GM12878 (cell line): ENCODE data around the gene PPP6R2. TPM values are rescaled to one million over a fixed set of nuclear protein-coding genes. Genes with fewer than 3 reads are reported as not detected.

Experiments
- ATAC-seq: fragments of 200-7000 bp; cut with Tn5 transposase; 3 replicates; pipeline ENCODE4 v1.9.1; 2020; ENCODE audit warnings: mild to moderate bottlenecking, moderate library complexity
- BruUV-seq: library from RNA; stranded (reverse); fragments of 400-500 nt; replicated peaks from 2 replicates; lab custom pipeline; 2021; lab: Mats Ljungman, UMichigan
- CTCF ChIA-PET: fragments of 300-600 bp; sonication (Branson Sonifier 250); formaldehyde crosslinking; extraction: SDS; loops from one replicate; lab custom pipeline; 2021; ENCODE audit warnings: inconsistent platforms; lab: Yijun Ruan, JAX
- POLR2A ChIA-PET: fragments of 350-600 bp; formaldehyde crosslinking; extraction: SDS; loops from one replicate; lab custom pipeline; 2021; ENCODE audit warnings: inconsistent platforms; lab: Charles Lee
- RAD21 ChIA-PET: fragments of 300-600 bp; sonication (Branson Sonifier 250); formaldehyde crosslinking; loops from one replicate; lab custom pipeline; 2023; ENCODE audit warnings: antibody characterized with exemption; ENCODE audit not compliant: unreplicated experiment; lab: Charles Lee
- SMC1A ChIA-PET: fragments of 300-600 bp; sonication (Branson Sonifier 250); formaldehyde crosslinking; loops from one replicate; lab custom pipeline; 2023; ENCODE audit not compliant: unreplicated experiment, uncharacterized antibody; lab: Charles Lee
- DNase-seq: peaks from one replicate; pipeline ENCODE4 v3.0.0-alpha.2; 2011; ENCODE audit warnings: low read depth, low spot score
- FAIRE-seq: peaks from 3 replicates; lab custom pipeline; 2011; peaks lifted over from hg19 to GRCh38; lab: Jason Lieb, UNC
- H2AFZ ChIP-seq: 2 replicates; pipeline ENCODE4 v1.6.0; 2011; ENCODE audit warnings: low read depth, low read length, control low read depth; ENCODE audit not compliant: control insufficient read depth
- H3K27ac ChIP-seq: 2 replicates; pipeline ENCODE4 v1.5.1; 2011; ENCODE audit warnings: control low read depth; ENCODE audit not compliant: control insufficient read depth, insufficient read depth
- H3K27me3 ChIP-seq, 2 experiments: replicated peaks in 1 of 2; 2 replicates each; pipeline versions ENCODE4 v1.6.0 to v1.6.1; 2011; ENCODE audit warnings: low read length in 1 of 2; ENCODE audit not compliant: control insufficient read depth in 2 of 2, insufficient read depth in 2 of 2
- H3K36me3 ChIP-seq, 2 experiments: 2 replicates each; pipeline ENCODE4 v1.5.1; 2011; ENCODE audit warnings: low read length in 1 of 2; ENCODE audit not compliant: control insufficient read depth in 2 of 2, insufficient read depth in 2 of 2
- H3K4me1 ChIP-seq: 2 replicates; pipeline ENCODE4 v1.6.1; 2011; ENCODE audit warnings: mild to moderate bottlenecking, low read length, moderate library complexity, mixed read lengths; ENCODE audit not compliant: control insufficient read depth, insufficient read depth
- H3K4me2 ChIP-seq: 2 replicates; pipeline ENCODE4 v1.6.0; 2011; ENCODE audit warnings: control low read depth; ENCODE audit not compliant: control insufficient read depth, insufficient read depth
- H3K4me3 ChIP-seq: fragments of 200-600 bp; sonication (generic); 2 replicates; pipeline ENCODE4 v1.5.1; 2016
- H3K79me2 ChIP-seq: 2 replicates; pipeline ENCODE4 v1.6.0; 2011; ENCODE audit warnings: low read length; ENCODE audit not compliant: control insufficient read depth, insufficient read depth
- H3K9ac ChIP-seq: 2 replicates; pipeline ENCODE4 v1.8.0; 2011; ENCODE audit warnings: low read length, control low read depth, mixed read lengths; ENCODE audit not compliant: control insufficient read depth, insufficient read depth
- H3K9me3 ChIP-seq: replicated peaks from 3 replicates; pipeline ENCODE4 v1.5.1; 2011; ENCODE audit warnings: mild to moderate bottlenecking, low read length; ENCODE audit not compliant: control insufficient read depth, insufficient read depth
- H4K20me1 ChIP-seq: 2 replicates; pipeline ENCODE4 v1.6.0; 2011; ENCODE audit not compliant: control insufficient read depth, insufficient read depth
- BCL3 ChIP-seq: IDR thresholded peaks from 2 replicates; pipeline ENCODE4 v1.6.1; 2011; ENCODE audit warnings: borderline replicate concordance, low read depth, mild to moderate bottlenecking, moderate library complexity, low read length; ENCODE audit not compliant: insufficient read depth, poor library complexity, severe bottlenecking
- CBX5 ChIP-seq: sonication (generic); IDR thresholded peaks from 2 replicates; pipeline ENCODE4 v1.6.1; 2016; ENCODE audit warnings: low read depth, moderate library complexity, mild to moderate bottlenecking, inconsistent platforms
- E2F8 ChIP-seq: fragments of 450-650 bp; IDR thresholded peaks from 2 replicates; pipeline ENCODE4 v1.6.1; 2018; ENCODE audit warnings: mild to moderate bottlenecking, low read depth, moderate library complexity; ENCODE audit not compliant: partially characterized antibody
- EGR1 ChIP-seq, 2 experiments: IDR thresholded peaks; 1 replicate in 1 of 2; 2 replicates in 1 of 2; pipeline ENCODE4 v1.6.1; 2011 to 2012; ENCODE audit warnings: low read depth in 2 of 2, low read length in 2 of 2, borderline replicate concordance in 1 of 2, mild to moderate bottlenecking in 1 of 2, moderate library complexity in 1 of 2
- IRF4 ChIP-seq: IDR thresholded peaks from 2 replicates; pipeline ENCODE4 v1.6.1; 2011; ENCODE audit warnings: low read depth, low read length
- KAT2A ChIP-seq: conservative IDR thresholded peaks from 2 replicates; pipeline ENCODE4 v1.6.1; 2011; ENCODE audit warnings: low read depth, low read length; ENCODE audit not compliant: control insufficient read depth
- LARP7 ChIP-seq: fragments of 450-650 bp; IDR thresholded peaks from 2 replicates; pipeline ENCODE4 v1.6.1; 2017; ENCODE audit warnings: mild to moderate bottlenecking
- MEF2A ChIP-seq: IDR thresholded peaks from 2 replicates; pipeline ENCODE4 v1.6.1; 2011; ENCODE audit warnings: low read depth, mild to moderate bottlenecking, low read length, moderate library complexity; ENCODE audit not compliant: insufficient read depth
- RAD21 ChIP-seq: IDR thresholded peaks from 2 replicates; pipeline ENCODE4 v1.6.1; 2011; ENCODE audit warnings: mild to moderate bottlenecking, low read depth, low read length, moderate library complexity; ENCODE audit not compliant: insufficient read depth
- SIN3A ChIP-seq: IDR thresholded peaks from 2 replicates; pipeline ENCODE4 v1.6.1; 2012; ENCODE audit warnings: low read depth, low read length, improper control_type of control experiment
- ZNF24 ChIP-seq: fragments of 450-650 bp; IDR thresholded peaks from 2 replicates; pipeline ENCODE4 v1.6.1; 2017; ENCODE audit warnings: antibody characterized with exemption, mild to moderate bottlenecking
- ZZZ3 ChIP-seq: IDR thresholded peaks from 2 replicates; pipeline ENCODE4 v1.6.1; 2011; ENCODE audit warnings: low read depth; ENCODE audit not compliant: control insufficient read depth, insufficient read length
- WGBS: methylation state at CpG from one replicate; pipeline ENCODE4 v1.1.6; 2016; ENCODE audit warnings: low lambda C conversion rate; ENCODE audit not compliant: insufficient replicate concordance, insufficient coverage; ENCODE audit errors: missing lambda C conversion rate; 5-methylcytosine and 5-hydroxymethylcytosine counted together
- in situ Hi-C: fragments of 300-500 bp; cut with MboI; formaldehyde crosslinking; loops from 9 replicates; pipeline ENCODE4 v1.14.3; 2018; ENCODE audit warnings: mixed read lengths
- intact Hi-C: fragments of 100-400 bp; cut with micrococcal nuclease; formaldehyde crosslinking; loops from one replicate; pipeline ENCODE4 v1.14.2; 2022; ENCODE audit not compliant: unreplicated experiment
- polyA plus RNA-seq, 11 experiments: library from polyadenylated mRNA; depleted of rRNA in 4 of 11; unstranded in 6 of 11; stranded (reverse) in 5 of 11; fragments of >200 nt; fragmentation: Nextera tagmentation in 4 of 11; fragmentation: Illumina TruSeq in 1 of 11; extraction: Ambion mirVana in 4 of 11; extraction: Trizol in 1 of 11; gene quantifications; 1 replicate in 1 of 11; 2 replicates in 10 of 11; pipeline versions ENCODE4 v1.2.1 to v1.2.3, GENCODE V29; 2011 to 2016; ENCODE audit warnings: inconsistent platforms in 2 of 11, missing spikeins in 2 of 11, low read depth in 1 of 11
- total RNA-seq, 4 experiments: library from RNA; depleted of rRNA in 3 of 4; stranded (reverse); fragments of >200 nt in 3 of 4; fragmentation: Illumina TruSeq in 1 of 4; extraction: Trizol in 1 of 4; gene quantifications; 2 replicates each; pipeline versions ENCODE4 v1.2.1 to v1.2.3, GENCODE V29; 2013 to 2021
- TF ChIP-seq, protein P1 (sequence below): IDR thresholded peaks from 2 replicates; pipeline ENCODE4 v1.6.1; 2011; ENCODE audit warnings: low read depth, mild to moderate bottlenecking, low read length, moderate library complexity, borderline replicate concordance; ENCODE audit errors: extremely low read depth
- TF ChIP-seq, protein P2 (sequence below): IDR thresholded peaks from 2 replicates; pipeline ENCODE4 v1.6.1; 2012; ENCODE audit warnings: improper control_type of control experiment, low read depth, low read length; ENCODE audit not compliant: insufficient replicate concordance

Gene PPP6R2
- total and polyA plus RNA-seq, 10 of the 15 experiments (the other 5 are each of a cell fraction or from before 2014, with no cell fraction given): 0.29 to 52.6 (median 25.4) TPM

DNA sequence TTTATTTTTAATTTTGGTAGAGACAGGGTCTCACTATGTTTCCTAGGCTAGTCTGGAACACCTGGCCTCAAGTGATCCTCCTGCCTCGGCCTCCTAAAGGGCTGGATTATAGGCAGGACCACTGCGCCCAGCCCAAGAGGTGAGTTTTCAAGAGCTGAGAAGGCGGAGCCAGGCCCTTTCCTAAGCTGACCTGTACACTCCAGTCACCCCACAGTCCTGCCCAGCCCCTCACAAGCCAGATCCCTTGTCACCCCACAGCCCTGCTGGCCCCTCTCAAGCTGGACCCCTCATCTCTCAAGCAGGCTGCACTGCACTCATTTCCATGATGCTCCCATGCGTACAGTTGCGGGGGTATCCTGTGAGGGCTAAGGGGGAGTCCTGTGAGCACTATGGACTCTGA lies 19.2 kb upstream of the PPP6R2 start:
- RAD21 ChIA-PET: interaction anchor here (1.0 kb wide), 1 partner anchor 52 kb away, joined by 3 read pairs; no protein-coding TSS in a partner anchor
- FAIRE-seq: no peak
- TF ChIP-seq MEF2A (no peak), EGR1 (IDR thresholded peaks at IDR 0.05; ENCODE audit: borderline replicate concordance in 1 of 2, low read depth in 2 of 2, low read length in 2 of 2) (no peak), LARP7 (no peak), RAD21 (no peak), ZZZ3 (no peak), IRF4 (no peak), SIN3A (no peak), CBX5 (no peak), E2F8 (no peak), KAT2A (no peak), ZNF24 (no peak), BCL3 (no peak)
- TF ChIP-seq, protein P1, sequence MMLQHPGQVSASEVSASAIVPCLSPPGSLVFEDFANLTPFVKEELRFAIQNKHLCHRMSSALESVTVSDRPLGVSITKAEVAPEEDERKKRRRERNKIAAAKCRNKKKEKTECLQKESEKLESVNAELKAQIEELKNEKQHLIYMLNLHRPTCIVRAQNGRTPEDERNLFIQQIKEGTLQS: no peak
- TF ChIP-seq, protein P2, sequence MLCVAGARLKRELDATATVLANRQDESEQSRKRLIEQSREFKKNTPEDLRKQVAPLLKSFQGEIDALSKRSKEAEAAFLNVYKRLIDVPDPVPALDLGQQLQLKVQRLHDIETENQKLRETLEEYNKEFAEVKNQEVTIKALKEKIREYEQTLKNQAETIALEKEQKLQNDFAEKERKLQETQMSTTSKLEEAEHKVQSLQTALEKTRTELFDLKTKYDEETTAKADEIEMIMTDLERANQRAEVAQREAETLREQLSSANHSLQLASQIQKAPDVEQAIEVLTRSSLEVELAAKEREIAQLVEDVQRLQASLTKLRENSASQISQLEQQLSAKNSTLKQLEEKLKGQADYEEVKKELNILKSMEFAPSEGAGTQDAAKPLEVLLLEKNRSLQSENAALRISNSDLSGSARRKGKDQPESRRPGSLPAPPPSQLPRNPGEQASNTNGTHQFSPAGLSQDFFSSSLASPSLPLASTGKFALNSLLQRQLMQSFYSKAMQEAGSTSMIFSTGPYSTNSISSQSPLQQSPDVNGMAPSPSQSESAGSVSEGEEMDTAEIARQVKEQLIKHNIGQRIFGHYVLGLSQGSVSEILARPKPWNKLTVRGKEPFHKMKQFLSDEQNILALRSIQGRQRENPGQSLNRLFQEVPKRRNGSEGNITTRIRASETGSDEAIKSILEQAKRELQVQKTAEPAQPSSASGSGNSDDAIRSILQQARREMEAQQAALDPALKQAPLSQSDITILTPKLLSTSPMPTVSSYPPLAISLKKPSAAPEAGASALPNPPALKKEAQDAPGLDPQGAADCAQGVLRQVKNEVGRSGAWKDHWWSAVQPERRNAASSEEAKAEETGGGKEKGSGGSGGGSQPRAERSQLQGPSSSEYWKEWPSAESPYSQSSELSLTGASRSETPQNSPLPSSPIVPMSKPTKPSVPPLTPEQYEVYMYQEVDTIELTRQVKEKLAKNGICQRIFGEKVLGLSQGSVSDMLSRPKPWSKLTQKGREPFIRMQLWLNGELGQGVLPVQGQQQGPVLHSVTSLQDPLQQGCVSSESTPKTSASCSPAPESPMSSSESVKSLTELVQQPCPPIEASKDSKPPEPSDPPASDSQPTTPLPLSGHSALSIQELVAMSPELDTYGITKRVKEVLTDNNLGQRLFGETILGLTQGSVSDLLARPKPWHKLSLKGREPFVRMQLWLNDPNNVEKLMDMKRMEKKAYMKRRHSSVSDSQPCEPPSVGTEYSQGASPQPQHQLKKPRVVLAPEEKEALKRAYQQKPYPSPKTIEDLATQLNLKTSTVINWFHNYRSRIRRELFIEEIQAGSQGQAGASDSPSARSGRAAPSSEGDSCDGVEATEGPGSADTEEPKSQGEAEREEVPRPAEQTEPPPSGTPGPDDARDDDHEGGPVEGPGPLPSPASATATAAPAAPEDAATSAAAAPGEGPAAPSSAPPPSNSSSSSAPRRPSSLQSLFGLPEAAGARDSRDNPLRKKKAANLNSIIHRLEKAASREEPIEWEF: no peak

More for the DNA sequence above, 19.2 kb upstream of the PPP6R2 start:
- Histone ChIP-seq H3K79me2 (peaks cover 1% of the 10 kb centered on the region; the same call in 1 of the 2 replicates), H3K4me3 (no peak overlapping the region), H3K9ac (no peak overlapping the region), H3K4me2 (no peak overlapping the region), H3K27me3 (no peaks in the 10 kb centered on the region), H4K20me1 (no peaks in the 10 kb centered on the region), H3K36me3 (no peaks in the 10 kb centered on the region), H2AFZ (no peak overlapping the region), H3K9me3 (no peaks in the 10 kb centered on the region), H3K27ac (no peak overlapping the region), H3K4me1 (peaks cover 2% of the 10 kb centered on the region; the same call in 1 of the 2 replicates)
- ChIA-PET POLR2A (interaction anchor here (0.7 to 0.8 kb wide), 2 partner anchors 73 to 295 kb away, joined by 3 to 6 read pairs; partner anchors contain the start of gene HDAC10), CTCF (interaction anchor here (0.6 to 3.8 kb wide), 9 partner anchors 10 to 296 kb away, joined by 3 to 21 read pairs (median 6); no protein-coding TSS in a partner anchor), SMC1A (interaction anchor here (1.2 to 2.0 kb wide), 5 partner anchors 8 to 85 kb away, joined by 3 to 6 read pairs (median 4); no protein-coding TSS in a partner anchor)
- BruUV-seq: no TSS peak
- in situ Hi-C loops (no loop called here), intact Hi-C loops (no loop called here)
- no peak for DNase-seq
- no peak for ATAC-seq
- 83% methylated on average over 5 of the region's 5 CpGs for WGBS
